ENCODE data around the gene ZFAND3. TPM values are rescaled to one million over a fixed set of nuclear protein-coding genes. Genes with fewer than 3 reads are reported as not detected.

Gene ZFAND3
- total and polyA plus RNA-seq, 2 donors (not counting 1 experiment from before 2014, with no cell fraction given): 13.5 to 58.3 TPM

DNA sequence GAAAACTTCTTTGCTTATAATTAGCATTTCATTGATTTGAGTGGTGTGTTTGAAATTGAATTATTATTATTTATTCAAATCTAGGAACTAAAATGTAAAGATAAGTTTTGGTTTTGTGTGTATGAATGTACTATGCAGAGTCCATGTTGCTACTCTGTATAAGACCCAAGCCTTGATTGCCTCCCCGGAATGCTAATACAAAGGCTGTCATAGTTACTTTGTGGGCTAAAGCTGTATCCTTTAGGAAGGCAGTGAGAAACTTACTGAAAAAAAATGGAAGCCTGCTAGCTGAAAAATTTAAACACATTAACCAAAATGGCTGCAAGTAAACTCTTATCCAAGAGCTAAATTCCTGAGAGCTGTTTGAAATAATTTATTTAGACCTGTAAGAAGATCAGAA, 213.3 kb downstream of the ZFAND3 start:
- no peak overlapping the region for H3K4me3 Mint-ChIP-seq
- Histone ChIP-seq H3K27me3 (replicated peaks in 1 of 4; ENCODE audit: control extremely low read depth in 1 of 4, control insufficient read depth in 3 of 4, insufficient read depth in 4 of 4, low read length in 3 of 4) (no peaks in the 10 kb centered on the region), H4K20me1 (ENCODE audit: control insufficient read depth, insufficient read depth, low read length, poor library complexity, severe bottlenecking) (peaks cover 42% of the 10 kb centered on the region), H3K4me2 (replicated peaks; ENCODE audit: low read depth, low read length, poor library complexity, severe bottlenecking) (no peak overlapping the region), H3K36me3 (replicated peaks in 1 of 2; ENCODE audit: control extremely low read depth in 1 of 2, control insufficient read depth in 1 of 2, extremely low read depth in 1 of 2, insufficient read depth in 2 of 2, low read length in 1 of 2) (peaks cover 0 to 5% of the 10 kb centered on the region in 2 experiments), H3K79me2 (ENCODE audit: control insufficient read depth, insufficient read depth, low read length) (peaks cover 67% of the 10 kb centered on the region), H3K9me3 (ENCODE audit: control extremely low read depth in 1 of 3, control insufficient read depth in 2 of 3, insufficient read depth in 1 of 3, low read length in 2 of 3) (peaks cover 0 to 3% (median 2%) of the 10 kb centered on the region in 3 donors), H3K4me3 (ENCODE audit: control extremely low read depth in 1 of 5, extremely low read depth in 1 of 5, insufficient read depth in 1 of 5, low read depth in 2 of 5, low read length in 4 of 5) (no peak overlapping the region), H3K4me1 (ENCODE audit: control insufficient read depth in 2 of 2, insufficient read depth in 2 of 2, low read length in 2 of 2) (peaks cover 0 to 19% of the 10 kb centered on the region in 2 donors), H3K27ac (ENCODE audit: low read length in 2 of 2) (no peak overlapping the region), H2AFZ (ENCODE audit: insufficient read depth, low read depth, low read length, poor library complexity, severe bottlenecking) (no peak overlapping the region), H3K9ac (ENCODE audit: low read length) (no peak overlapping the region)
- no peak overlapping the region for H3K27ac Mint-ChIP-seq
- intact Hi-C loops (cut with micrococcal nuclease): no loop called here
- TF ChIP-seq, protein P1, sequence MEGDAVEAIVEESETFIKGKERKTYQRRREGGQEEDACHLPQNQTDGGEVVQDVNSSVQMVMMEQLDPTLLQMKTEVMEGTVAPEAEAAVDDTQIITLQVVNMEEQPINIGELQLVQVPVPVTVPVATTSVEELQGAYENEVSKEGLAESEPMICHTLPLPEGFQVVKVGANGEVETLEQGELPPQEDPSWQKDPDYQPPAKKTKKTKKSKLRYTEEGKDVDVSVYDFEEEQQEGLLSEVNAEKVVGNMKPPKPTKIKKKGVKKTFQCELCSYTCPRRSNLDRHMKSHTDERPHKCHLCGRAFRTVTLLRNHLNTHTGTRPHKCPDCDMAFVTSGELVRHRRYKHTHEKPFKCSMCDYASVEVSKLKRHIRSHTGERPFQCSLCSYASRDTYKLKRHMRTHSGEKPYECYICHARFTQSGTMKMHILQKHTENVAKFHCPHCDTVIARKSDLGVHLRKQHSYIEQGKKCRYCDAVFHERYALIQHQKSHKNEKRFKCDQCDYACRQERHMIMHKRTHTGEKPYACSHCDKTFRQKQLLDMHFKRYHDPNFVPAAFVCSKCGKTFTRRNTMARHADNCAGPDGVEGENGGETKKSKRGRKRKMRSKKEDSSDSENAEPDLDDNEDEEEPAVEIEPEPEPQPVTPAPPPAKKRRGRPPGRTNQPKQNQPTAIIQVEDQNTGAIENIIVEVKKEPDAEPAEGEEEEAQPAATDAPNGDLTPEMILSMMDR (IDR thresholded peaks at IDR 0.05): no peak
- TF ChIP-seq EZH2 (IDR thresholded peaks at IDR 0.05; ENCODE audit: borderline replicate concordance, insufficient read depth, low read depth, low read length, poor library complexity, severe bottlenecking): no peak
- ATAC-seq (ENCODE audit: low read depth): no peak
- no peak for DNase-seq
- WGBS (ENCODE audit: insufficient coverage): 100% methylated on average over 1 of the region's 1 CpG
- H3K9me3 Mint-ChIP-seq (ENCODE audit: insufficient read depth): no peaks in the 10 kb centered on the region
- H3K27me3 Mint-ChIP-seq: no peaks in the 10 kb centered on the region
- H3K4me1 Mint-ChIP-seq: peaks cover 57% of the 10 kb centered on the region
- POLR2A ChIA-PET: no interaction called here
- CTCF ChIA-PET: interaction anchor here (1.2 to 4.5 kb wide), 8 partner anchors 11 to 641 kb away, joined by 3 to 39 read pairs (median 4); no protein-coding TSS in a partner anchor

DNA sequence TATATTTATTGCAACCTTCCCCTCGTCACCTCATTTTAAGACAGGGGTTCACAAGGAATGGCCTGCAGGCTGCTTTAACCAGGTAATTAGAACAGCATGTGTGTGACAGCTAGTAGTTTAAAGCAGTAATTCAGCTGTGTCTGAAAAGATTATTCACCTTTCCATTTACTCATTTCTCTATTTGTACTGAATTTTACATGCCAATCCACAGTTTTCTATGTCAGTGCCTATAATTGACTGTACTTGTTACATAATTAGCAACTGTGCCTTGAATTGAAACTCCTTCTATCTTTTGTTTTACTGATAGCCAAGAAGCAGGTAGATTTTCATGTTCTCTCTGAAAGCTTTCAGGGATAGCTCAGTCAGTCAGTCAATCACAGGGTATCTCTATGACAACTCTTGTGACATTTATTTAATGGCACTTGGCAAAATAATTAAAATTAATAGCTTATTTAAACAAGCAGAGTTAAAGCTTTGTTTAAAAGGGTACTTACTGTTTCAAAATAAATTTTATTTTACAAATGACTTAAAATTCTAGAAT, 214.0 kb downstream of the ZFAND3 start:
- intact Hi-C loops (cut with micrococcal nuclease): no loop called here
- no CpG with 5 or more reads among the region's 1 CpG for WGBS (ENCODE audit: insufficient coverage)
- H3K36me3 ChIP-seq (replicated peaks in 1 of 2; ENCODE audit: control extremely low read depth in 1 of 2, control insufficient read depth in 1 of 2, extremely low read depth in 1 of 2, insufficient read depth in 2 of 2, low read length in 1 of 2): peaks cover 0 to 5% of the 10 kb centered on the region in 2 experiments
- H3K4me2 ChIP-seq (replicated peaks; ENCODE audit: low read depth, low read length, poor library complexity, severe bottlenecking): no peak overlapping the region
- ATAC-seq (ENCODE audit: low read depth): no peak
- no peak overlapping the region for H2AFZ ChIP-seq (ENCODE audit: insufficient read depth, low read depth, low read length, poor library complexity, severe bottlenecking)
- H3K27ac ChIP-seq (ENCODE audit: low read length in 2 of 2): no peak overlapping the region
- Mint-ChIP-seq H3K27me3 (no peaks in the 10 kb centered on the region), H3K4me1 (peaks cover 55% of the 10 kb centered on the region), H3K27ac (no peak overlapping the region), H3K9me3 (ENCODE audit: insufficient read depth) (no peaks in the 10 kb centered on the region), H3K4me3 (no peak overlapping the region)
- no peak for TF ChIP-seq EZH2 (IDR thresholded peaks at IDR 0.05; ENCODE audit: borderline replicate concordance, insufficient read depth, low read depth, low read length, poor library complexity, severe bottlenecking)
- TF ChIP-seq, protein P1 (IDR thresholded peaks at IDR 0.05): no peak
- no peak for DNase-seq
- CTCF ChIA-PET: interaction anchor here (1.0 to 4.5 kb wide), 13 partner anchors 12 to 640 kb away, joined by 3 to 39 read pairs (median 4); no protein-coding TSS in a partner anchor
- no peaks in the 10 kb centered on the region for H3K27me3 ChIP-seq (replicated peaks in 1 of 4; ENCODE audit: control extremely low read depth in 1 of 4, control insufficient read depth in 3 of 4, insufficient read depth in 4 of 4, low read length in 3 of 4)
- POLR2A ChIA-PET: interaction anchor here (1.4 kb wide), 1 partner anchor 537 kb away, joined by 3 read pairs; no protein-coding TSS in a partner anchor
- peaks cover 0 to 3% (median 2%) of the 10 kb centered on the region in 3 donors for H3K9me3 ChIP-seq (ENCODE audit: control extremely low read depth in 1 of 3, control insufficient read depth in 2 of 3, insufficient read depth in 1 of 3, low read length in 2 of 3)
- H3K4me1 ChIP-seq (ENCODE audit: control insufficient read depth in 2 of 2, insufficient read depth in 2 of 2, low read length in 2 of 2): peaks cover 0 to 16% of the 10 kb centered on the region in 2 donors
- no peak overlapping the region for H3K9ac ChIP-seq (ENCODE audit: low read length)
- no peak overlapping the region for H3K4me3 ChIP-seq (ENCODE audit: control extremely low read depth in 1 of 5, extremely low read depth in 1 of 5, insufficient read depth in 1 of 5, low read depth in 2 of 5, low read length in 4 of 5)
- H4K20me1 ChIP-seq (ENCODE audit: control insufficient read depth, insufficient read depth, low read length, poor library complexity, severe bottlenecking): peaks cover 35% of the 10 kb centered on the region
- peaks cover 60% of the 10 kb centered on the region for H3K79me2 ChIP-seq (ENCODE audit: control insufficient read depth, insufficient read depth, low read length)
